Body of pancreas (tissue), 4 donors: ENCODE measurements around the gene TP53. TPM values are rescaled to one million over a fixed set of nuclear protein-coding genes. Genes with fewer than 3 reads are reported as not detected.

Source experiments
- ATAC-seq: fragments of 150-250 bp; one replicate; pipeline ENCODE4 v1.9.1; 2016
- DNase-seq, 4 donors: peaks; one replicate each; pipeline ENCODE4 v3.0.0-alpha.2; 2019
- H3K27ac ChIP-seq, 4 donors: fragments of 200-600 bp; sonication (generic); 1 replicate in 3 of 4; 2 replicates in 1 of 4; pipeline versions ENCODE4 v1.5.1 to v1.6.1; 2016 to 2019; ENCODE audit warnings: mild to moderate bottlenecking in 1 of 4, mixed read lengths in 1 of 4, moderate library complexity in 1 of 4
- H3K27me3 ChIP-seq, 2 donors: fragments of 200-600 bp; sonication (generic); one replicate each; pipeline ENCODE4 v1.6.0; 2016; ENCODE audit warnings: mild to moderate bottlenecking in 1 of 2
- H3K36me3 ChIP-seq, 2 donors: fragments of 200-600 bp; sonication (generic); replicated peaks in 1 of 2; 2 replicates each; pipeline ENCODE4 v1.5.1; 2016; ENCODE audit warnings: low read depth in 2 of 2; ENCODE audit not compliant: insufficient read depth in 1 of 2
- H3K4me1 ChIP-seq: fragments of 200-600 bp; sonication (generic); one replicate; pipeline ENCODE4 v1.6.0; 2016
- H3K4me3 ChIP-seq, 2 donors: fragments of 200-600 bp; sonication (generic); 1 replicate in 1 of 2; 2 replicates in 1 of 2; pipeline ENCODE4 v1.5.1; 2016 to 2019
- H3K9me3 ChIP-seq, 3 donors: fragments of 200-600 bp; sonication (generic); 1 replicate in 2 of 3; 2 replicates in 1 of 3; pipeline ENCODE4 v1.5.1; 2016
- CTCF ChIP-seq, 7 experiments: fragments of 450-650 bp in 4 of 7; fragments of 200-600 bp in 3 of 7; sonication (generic) in 3 of 7; IDR thresholded peaks; one replicate each; pipeline ENCODE4 v1.5.1; 2016 to 2019; ENCODE audit warnings: antibody characterized with exemption in 7 of 7
- POLR2A ChIP-seq, 3 donors: fragments of 450-650 bp; IDR thresholded peaks; one replicate each; pipeline ENCODE4 v1.6.1; 2016; ENCODE audit warnings: antibody characterized with exemption in 3 of 3, mild to moderate bottlenecking in 2 of 3
- WGBS, 2 donors: methylation state at CpG; one replicate each; pipeline ENCODE4 v1.1.5; 2017; 5-methylcytosine and 5-hydroxymethylcytosine counted together
- intact Hi-C: fragments of 100-400 bp; cut with DNase I; formaldehyde crosslinking; loops from one replicate; pipeline ENCODE4 v1.15.1; 2023
- total RNA-seq, 2 donors: library from RNA; depleted of rRNA; stranded (reverse); fragments of >200 nt; gene quantifications; one replicate each; pipeline ENCODE4 v1.1.0, GENCODE V29; 2016

Gene TP53
- total RNA-seq, 2 donors from 2014 or later: 12.2 TPM

GRCh38 chr17:7631398-7632380 is 55.6 kb downstream of the TP53 start:
- DNase-seq (peak in 1 of 4 donors; percentile 23), ATAC-seq (no peak)
- H3K27ac ChIP-seq: no peak overlapping the region
- WGBS, 2 donors: 43 to 63% methylated on average over 3 to 11 of the region's 11 CpGs
- no peaks in the 10 kb centered on the region for H3K9me3 ChIP-seq
- intact Hi-C loops: no loop called here
- no peak for TF ChIP-seq CTCF (IDR thresholded peaks at IDR 0.05)
- no peak for TF ChIP-seq POLR2A (IDR thresholded peaks at IDR 0.05)
- H3K4me1 ChIP-seq: peaks cover 23% of the 10 kb centered on the region
- no peaks in the 10 kb centered on the region for H3K36me3 ChIP-seq
- H3K4me3 ChIP-seq: no peak overlapping the region
- H3K27me3 ChIP-seq: no peaks in the 10 kb centered on the region

GRCh38 chr17:7629939-7630571 is 57.2 kb downstream of the TP53 start, which contains the start of gene SHBG:
Gene SHBG, plus strand, starts transcription at chr17:7630135. Its CDS starts 38 bp downstream, at chr17:7630173.
- DNase-seq: no peak
- Histone ChIP-seq H3K4me3 (no peak within 1 kb of the TSS), H3K4me1 (peaks cover 35% of the 10 kb centered on the region), H3K27me3 (no peaks in the 10 kb centered on the region), H3K36me3 (no peaks in the 10 kb centered on the region), H3K9me3 (no peaks in the 10 kb centered on the region), H3K27ac (no peak within 1 kb of the TSS)
- intact Hi-C loops: no loop called here
- TF ChIP-seq CTCF (IDR thresholded peaks at IDR 0.05) (no peak), POLR2A (IDR thresholded peaks at IDR 0.05) (no peak)
- WGBS, 2 donors: 73 to 79% methylated on average over 13 of the region's 13 CpGs
- ATAC-seq: no peak

- TF ChIP-seq POLR2A (IDR thresholded peaks at IDR 0.05) (peak; percentile 73 to 93 (median 91)), CTCF (IDR thresholded peaks at IDR 0.05) (no peak)
- Histone ChIP-seq H3K36me3 (no peaks in the 10 kb centered on the region), H3K4me1 (peaks cover 26% of the 10 kb centered on the region), H3K27ac (peak within 1 kb of the TSS; percentile 94 to 97 (median 96)), H3K4me3 (peak within 1 kb of the TSS; percentile 57 to 65), H3K27me3 (no peaks in the 10 kb centered on the region), H3K9me3 (no peaks in the 10 kb centered on the region)
- intact Hi-C loops: no loop called here
- ATAC-seq (peak; percentile 98), DNase-seq (peak; percentile 92 to 97 (median 95))
- WGBS, 2 donors: 0 to 1% methylated on average over 14 to 54 of the region's 54 CpGs
Observed at GRCh38 chr17:7627250-7628121, 59.8 kb downstream of the TP53 start, which contains the start of gene SAT2. Gene SAT2, minus strand, starts transcription at chr17:7627821. Its CDS starts 186 bp downstream, at chr17:7627635.

- DNase-seq: no peak
- peaks cover 20% of the 10 kb centered on the region for H3K4me1 ChIP-seq
- no peaks in the 10 kb centered on the region for H3K36me3 ChIP-seq
- H3K27ac ChIP-seq: peak overlapping the region; percentile 94 to 97 (median 96)
- intact Hi-C loops: no loop called here
- no peaks in the 10 kb centered on the region for H3K27me3 ChIP-seq
- H3K4me3 ChIP-seq: peak overlapping the region; percentile 57 to 65
- no peaks in the 10 kb centered on the region for H3K9me3 ChIP-seq
- no peak for TF ChIP-seq POLR2A (IDR thresholded peaks at IDR 0.05)
- no peak for TF ChIP-seq CTCF (IDR thresholded peaks at IDR 0.05)
- no peak for ATAC-seq
- WGBS, 2 donors: 4% methylated on average over 5 to 6 of the region's 6 CpGs
Observed at GRCh38 chr17:7626956-7627249, 60.4 kb downstream of the TP53 start.
